Heart left ventricle (tissue), 16 donors: ENCODE results near the gene CFAP100. TPM values are rescaled to one million over a fixed set of nuclear protein-coding genes. Genes with fewer than 3 reads are reported as not detected.
A peak's percentile ranks its signal among the peaks of the same experiment; 100 is the strongest.

ENCODE experiments used
- ATAC-seq, 4 donors: fragments of 200-7000 bp; cut with Tn5 transposase; one replicate each; pipeline ENCODE4 v1.9.1; 2020 to 2022; ENCODE audit warnings: moderate library complexity in 4 of 4, mild to moderate bottlenecking in 3 of 4, moderate number of reproducible peaks in 1 of 4
- DNase-seq, 5 donors: peaks; one replicate each; pipeline ENCODE4 v3.0.0-alpha.2; 2020
- H3K27ac ChIP-seq, 12 donors: fragments of 200-600 bp; sonication (generic) in 4 of 12; one replicate each; pipeline versions ENCODE4 v1.5.0 to v1.8.0; 2016 to 2022; ENCODE audit warnings: mild to moderate bottlenecking in 2 of 12
- H3K27me3 ChIP-seq, 9 donors: fragments of 200-600 bp; sonication (generic) in 2 of 9; one replicate each; pipeline versions ENCODE4 v1.5.1 to v1.8.0; 2016 to 2022; ENCODE audit warnings: mild to moderate bottlenecking in 3 of 9
- H3K36me3 ChIP-seq, 9 donors: fragments of 200-600 bp; sonication (generic) in 2 of 9; one replicate each; pipeline versions ENCODE4 v1.5.0 to v1.8.0; 2018 to 2022; ENCODE audit warnings: mild to moderate bottlenecking in 2 of 9
- H3K4me1 ChIP-seq, 12 donors: fragments of 200-600 bp; sonication (generic) in 4 of 12; one replicate each; pipeline versions ENCODE4 v1.5.0 to v1.8.0; 2016 to 2022; ENCODE audit warnings: mild to moderate bottlenecking in 3 of 12
- H3K4me3 ChIP-seq, 12 donors: fragments of 200-600 bp; sonication (generic) in 4 of 12; one replicate each; pipeline versions ENCODE4 v1.5.0 to v1.8.0; 2017 to 2022; ENCODE audit warnings: mild to moderate bottlenecking in 9 of 12, moderate library complexity in 4 of 12
- H3K9me3 ChIP-seq, 12 donors: fragments of 200-600 bp; sonication (generic) in 4 of 12; one replicate each; pipeline versions ENCODE4 v1.5.0 to v1.8.0; 2016 to 2022; ENCODE audit warnings: mild to moderate bottlenecking in 1 of 12
- CTCF ChIP-seq, 12 donors: fragments of 200-600 bp; sonication (generic) in 4 of 12; IDR thresholded peaks; one replicate each; pipeline versions ENCODE4 v1.5.0 to v1.8.0; 2018 to 2022; ENCODE audit warnings: antibody characterized with exemption in 12 of 12, mild to moderate bottlenecking in 5 of 12
- POLR2A ChIP-seq, 2 donors: fragments of 450-650 bp; IDR thresholded peaks; one replicate each; pipeline ENCODE4 v1.6.1; 2017; ENCODE audit warnings: antibody characterized with exemption in 2 of 2, mild to moderate bottlenecking in 2 of 2, moderate library complexity in 2 of 2
- WGBS, 4 donors: extraction: QIAGEN DNeasy Blood & Tissue Kit in 2 of 4; methylation state at CpG; one replicate each; pipeline versions ENCODE4 v1.1.5 to v1.1.7; 2013 to 2018; 5-methylcytosine and 5-hydroxymethylcytosine counted together
- intact Hi-C, 10 donors: fragments of 100-400 bp; cut with DNase I; formaldehyde crosslinking; loops; one replicate each; pipeline versions ENCODE4 v1.11.1 to v1.14.2; 2022
- polyA plus RNA-seq, 2 donors: library from polyadenylated mRNA; stranded (reverse); fragments of 200-250 nt; gene quantifications; one replicate each; pipeline ENCODE4 v1.2.3, GENCODE V29; 2013
- total RNA-seq, 9 donors: library from RNA; depleted of rRNA in 2 of 9; stranded (reverse); fragments of >200 nt in 2 of 9; fragmentation: NEBNext Ultra II Directional in 3 of 9; extraction: Animal tissue kit (Norgen Biotek cat#: 25700) in 3 of 9; gene quantifications; one replicate each; pipeline versions ENCODE4 v1.1.0 to v1.2.4, GENCODE V29; 2016 to 2023
- donor health status: ischemic (EF 13 %, LVEDD 7.1; RV severe dilation, severe dysfunction).
- donor health status: healthy with polysubstance abuse.
- donor health status: DM: no; HTN: yes; CAD: no.
- donor health status: DM: no; HTN: no; CAD: no.
- donor health status: ischemic (EF 25% LVEDD 6.9; RV normal size, moderate dysfunction).
- donor health status: ischemic (EF 25% LVEDD 5.7; RV mildly dilated, moderate dysfunction).
- donor health status: healthy.
- donor health status: DM: yes; HTN: yes; CAD: no.
- donor health status: ischemic (EF 35%, LVEDD 5.7; RV mildly dilated, moderate dysfunction).
- donor health status: nonischemic (EF 11% LVEDD 7.7; RV severe dilation, severe dysfunction).
- donor health status: DM: yes; HTN: yes; CAD: no.
- donor health status: PGD.
- donor health status: ischemic (EF 29% LVEDD 5.4; RV normal size, mild dysfunction).
- donor health status: nonischemic (EF 23%, LVEDD 6.1; RV moderate dilation, normal function).

The CFAP100 gene
- total and polyA plus RNA-seq, 11 donors, result not detected

- Histone ChIP-seq H3K9me3 (no peaks in the 10 kb centered on the region), H3K27me3 (peaks cover 0 to 14% (median 0%) of the 10 kb centered on the region in 9 donors), H3K36me3 (no peaks in the 10 kb centered on the region), H3K27ac (no peak overlapping the region), H3K4me1 (peaks cover 0 to 8% (median 2%) of the 10 kb centered on the region in 12 donors), H3K4me3 (no peak overlapping the region)
- ATAC-seq (no peak), DNase-seq (no peak)
- TF ChIP-seq POLR2A (IDR thresholded peaks at IDR 0.05), result no peak
- 63 to 80% (median 69%) methylated on average over 1 of the region's 1 CpG for WGBS, 4 donors
- intact Hi-C loops, result loop anchor here in 1 of 10 donors (10.0 kb wide), 1 partner anchor 65 kb away; no protein-coding TSS in a partner anchor
These were observed 4.6 kb downstream of the CFAP100 start for GRCh38 chr3:126399351-126399735.

GRCh38 chr3:126399756-126400155 lies 5.0 kb downstream of the CFAP100 start:
- intact Hi-C loops, result loop anchor here in 1 of 10 donors (10.0 kb wide), 1 partner anchor 65 kb away; no protein-coding TSS in a partner anchor
- no peak for ATAC-seq
- DNase-seq, result no peak

GRCh38 chr3:126401611-126402160 lies 7.0 kb downstream of the CFAP100 start:
- Histone ChIP-seq H3K4me3 (no peak overlapping the region), H3K4me1 (no peaks in the 10 kb centered on the region), H3K9me3 (no peaks in the 10 kb centered on the region), H3K36me3 (no peaks in the 10 kb centered on the region), H3K27me3 (peaks cover 0 to 13% (median 0%) of the 10 kb centered on the region in 9 donors), H3K27ac (no peak overlapping the region)
- intact Hi-C loops, result no loop called here
- DNase-seq (no peak), ATAC-seq (no peak)
- WGBS, 4 donors, result 70 to 78% (median 74%) methylated on average over 8 of the region's 8 CpGs
- TF ChIP-seq CTCF (IDR thresholded peaks at IDR 0.05) (no peak), POLR2A (IDR thresholded peaks at IDR 0.05) (no peak)

More at GRCh38 chr3:126399756-126400155, 5.0 kb downstream of the CFAP100 start:
- H3K4me3 ChIP-seq, result no peak overlapping the region
- peak overlapping the region in 1 of 12 donors; percentile 18 for H3K27ac ChIP-seq
- TF ChIP-seq CTCF (IDR thresholded peaks at IDR 0.05), result no peak
- no peak for TF ChIP-seq POLR2A (IDR thresholded peaks at IDR 0.05)
- H3K36me3 ChIP-seq, result no peaks in the 10 kb centered on the region
- H3K4me1 ChIP-seq, result peaks cover 0 to 4% (median 0%) of the 10 kb centered on the region in 12 donors
- peaks cover 0 to 14% (median 0%) of the 10 kb centered on the region in 9 donors for H3K27me3 ChIP-seq
- no peaks in the 10 kb centered on the region for H3K9me3 ChIP-seq
- WGBS, 4 donors, result 86 to 94% (median 92%) methylated on average over 4 of the region's 4 CpGs

GRCh38 chr3:126402178-126402577 lies 7.5 kb downstream of the CFAP100 start:
- no peak for DNase-seq
- Histone ChIP-seq H3K9me3 (no peaks in the 10 kb centered on the region), H3K36me3 (no peaks in the 10 kb centered on the region), H3K27me3 (peaks cover 0 to 15% (median 0%) of the 10 kb centered on the region in 9 donors), H3K4me3 (no peak overlapping the region), H3K4me1 (no peaks in the 10 kb centered on the region), H3K27ac (no peak overlapping the region)
- TF ChIP-seq CTCF (IDR thresholded peaks at IDR 0.05) (no peak), POLR2A (IDR thresholded peaks at IDR 0.05) (no peak)
- intact Hi-C loops, result no loop called here
- WGBS, 4 donors, result 74 to 84% (median 78%) methylated on average over 6 of the region's 6 CpGs
- ATAC-seq, result no peak
